ENCODE results near the gene DOK3.

DOK3 gene

DNA sequence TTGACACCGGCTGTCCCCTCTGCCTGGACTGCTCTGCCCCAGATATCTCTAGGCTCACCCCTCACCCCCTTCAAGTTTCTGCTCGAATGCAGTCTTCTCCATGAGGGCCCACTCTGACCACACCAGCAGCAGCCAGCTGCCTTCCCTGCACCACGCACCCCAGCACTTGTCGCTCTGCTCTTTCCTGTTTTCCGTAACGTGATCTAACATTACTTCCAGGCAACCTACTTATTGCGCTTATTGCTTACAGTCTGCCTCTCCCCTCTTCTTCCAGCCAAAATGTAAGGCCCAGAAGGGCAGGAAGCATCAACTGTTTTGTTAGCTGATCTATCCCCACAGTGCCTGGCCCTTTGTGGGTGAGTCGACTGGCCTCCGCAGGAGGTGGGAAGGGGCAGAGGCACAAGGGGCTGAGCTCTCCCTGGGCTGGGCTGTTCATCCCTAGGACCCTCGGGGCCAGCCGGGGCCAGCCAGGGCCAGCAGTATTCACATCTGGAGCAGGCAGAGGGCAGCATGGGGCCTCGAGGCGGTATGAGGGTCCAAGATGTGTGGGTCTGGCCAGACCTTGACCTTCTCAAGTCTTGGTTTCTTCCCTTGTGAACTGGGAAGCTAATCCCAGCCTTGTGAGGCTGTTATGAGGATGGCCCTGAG, 24.6 kb downstream of the DOK3 start:
- Histone ChIP-seq H3K27me3 (replicated peaks; ENCODE audit: control insufficient read depth, insufficient read depth, low read length) (no peaks in the 10 kb centered on the region), H3K9me3 (ENCODE audit: control insufficient read depth, low read length) (no peaks in the 10 kb centered on the region), H3K4me1 (ENCODE audit: control insufficient read depth, insufficient read depth, low read length) (peaks cover 13% of the 10 kb centered on the region), H3K36me3 (ENCODE audit: control insufficient read depth, insufficient read depth, low read length, severe bottlenecking) (peaks cover 45% of the 10 kb centered on the region), H3K4me3 (ENCODE audit: low read length) (no peak overlapping the region), H3K9ac (ENCODE audit: low read length) (peak overlapping the region; percentile 8)
- no peak for DNase-seq (ENCODE audit: low read depth)

- H3K27me3 ChIP-seq (replicated peaks; ENCODE audit: control insufficient read depth, insufficient read depth, low read length) = no peaks in the 10 kb centered on the region
- H3K9me3 ChIP-seq (ENCODE audit: control insufficient read depth, low read length) = no peaks in the 10 kb centered on the region
- peaks cover 21% of the 10 kb centered on the region for H3K4me1 ChIP-seq (ENCODE audit: control insufficient read depth, insufficient read depth, low read length)
- H3K36me3 ChIP-seq (ENCODE audit: control insufficient read depth, insufficient read depth, low read length, severe bottlenecking) = peaks cover 37% of the 10 kb centered on the region
- no peak for DNase-seq (ENCODE audit: low read depth)
- no peak overlapping the region for H3K9ac ChIP-seq (ENCODE audit: low read length)
- H3K4me3 ChIP-seq (ENCODE audit: low read length) = no peak overlapping the region
Observed at GRCh38 chr5:177483994-177484901, 25.4 kb downstream of the DOK3 start.

- Histone ChIP-seq H3K4me3 (ENCODE audit: low read length) (no peak overlapping the region), H3K36me3 (ENCODE audit: control insufficient read depth, insufficient read depth, low read length, severe bottlenecking) (peaks cover 25% of the 10 kb centered on the region)
Observed at GRCh38 chr5:177483042-177483441, 26.6 kb downstream of the DOK3 start.

DNA sequence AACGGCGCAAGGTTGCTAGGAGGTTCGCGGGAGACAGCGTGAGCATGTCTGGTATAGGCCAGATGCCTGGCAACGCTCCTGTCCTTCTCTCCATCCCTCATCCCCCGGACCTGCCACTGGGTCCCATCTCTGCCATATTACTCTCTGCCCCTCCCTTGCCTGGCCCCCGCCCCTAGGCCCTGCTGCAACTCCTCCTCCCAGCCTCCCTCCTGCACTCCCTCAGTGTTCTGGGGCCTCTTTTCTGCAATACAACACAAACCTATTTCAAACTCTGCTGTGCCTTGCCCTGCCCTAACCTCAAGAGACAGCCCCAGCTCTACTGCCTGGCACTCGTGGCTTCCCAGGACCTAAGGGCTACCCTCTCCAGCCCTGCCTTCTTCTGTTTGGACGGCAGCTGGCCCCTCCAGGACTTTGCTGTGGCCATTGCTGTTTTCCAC, 27.2 kb downstream of the DOK3 start:
- H3K4me1 ChIP-seq (ENCODE audit: control insufficient read depth, insufficient read depth, low read length) = peaks cover 36% of the 10 kb centered on the region
- DNase-seq (ENCODE audit: low read depth) = peak; percentile 21
- H3K36me3 ChIP-seq (ENCODE audit: control insufficient read depth, insufficient read depth, low read length, severe bottlenecking) = peaks cover 19% of the 10 kb centered on the region
- no peaks in the 10 kb centered on the region for H3K27me3 ChIP-seq (replicated peaks; ENCODE audit: control insufficient read depth, insufficient read depth, low read length)
- H3K4me3 ChIP-seq (ENCODE audit: low read length) = no peak overlapping the region
- no peaks in the 10 kb centered on the region for H3K9me3 ChIP-seq (ENCODE audit: control insufficient read depth, low read length)
- no peak overlapping the region for H3K9ac ChIP-seq (ENCODE audit: low read length)

More at GRCh38 chr5:177483042-177483441, 26.6 kb downstream of the DOK3 start:
- no peak for DNase-seq (ENCODE audit: low read depth)
- Histone ChIP-seq H3K9me3 (ENCODE audit: control insufficient read depth, low read length) (no peaks in the 10 kb centered on the region), H3K4me1 (ENCODE audit: control insufficient read depth, insufficient read depth, low read length) (peaks cover 29% of the 10 kb centered on the region), H3K27me3 (replicated peaks; ENCODE audit: control insufficient read depth, insufficient read depth, low read length) (no peaks in the 10 kb centered on the region), H3K9ac (ENCODE audit: low read length) (no peak overlapping the region)

GRCh38 chr5:177479774-177480173, 29.9 kb downstream of the DOK3 start:
- Histone ChIP-seq H3K36me3 (ENCODE audit: control insufficient read depth, insufficient read depth, low read length, severe bottlenecking) (peaks cover 8% of the 10 kb centered on the region), H3K27me3 (replicated peaks; ENCODE audit: control insufficient read depth, insufficient read depth, low read length) (no peaks in the 10 kb centered on the region)

GRCh38 chr5:177478711-177479646, 30.6 kb downstream of the DOK3 start:
- H3K9ac ChIP-seq (ENCODE audit: low read length) = peak overlapping the region; percentile 63
- DNase-seq (ENCODE audit: low read depth) = peak; percentile 43
- peaks cover 6% of the 10 kb centered on the region for H3K36me3 ChIP-seq (ENCODE audit: control insufficient read depth, insufficient read depth, low read length, severe bottlenecking)
- H3K4me1 ChIP-seq (ENCODE audit: control insufficient read depth, insufficient read depth, low read length) = peaks cover 47% of the 10 kb centered on the region
- H3K27me3 ChIP-seq (replicated peaks; ENCODE audit: control insufficient read depth, insufficient read depth, low read length) = no peaks in the 10 kb centered on the region
- H3K9me3 ChIP-seq (ENCODE audit: control insufficient read depth, low read length) = no peaks in the 10 kb centered on the region
- H3K4me3 ChIP-seq (ENCODE audit: low read length) = no peak overlapping the region

More at GRCh38 chr5:177479774-177480173, 29.9 kb downstream of the DOK3 start:
- Histone ChIP-seq H3K9me3 (ENCODE audit: control insufficient read depth, low read length) (no peaks in the 10 kb centered on the region), H3K4me1 (ENCODE audit: control insufficient read depth, insufficient read depth, low read length) (peaks cover 41% of the 10 kb centered on the region), H3K9ac (ENCODE audit: low read length) (peak overlapping the region; percentile 63), H3K4me3 (ENCODE audit: low read length) (no peak overlapping the region)
- no peak for DNase-seq (ENCODE audit: low read depth)

DNA sequence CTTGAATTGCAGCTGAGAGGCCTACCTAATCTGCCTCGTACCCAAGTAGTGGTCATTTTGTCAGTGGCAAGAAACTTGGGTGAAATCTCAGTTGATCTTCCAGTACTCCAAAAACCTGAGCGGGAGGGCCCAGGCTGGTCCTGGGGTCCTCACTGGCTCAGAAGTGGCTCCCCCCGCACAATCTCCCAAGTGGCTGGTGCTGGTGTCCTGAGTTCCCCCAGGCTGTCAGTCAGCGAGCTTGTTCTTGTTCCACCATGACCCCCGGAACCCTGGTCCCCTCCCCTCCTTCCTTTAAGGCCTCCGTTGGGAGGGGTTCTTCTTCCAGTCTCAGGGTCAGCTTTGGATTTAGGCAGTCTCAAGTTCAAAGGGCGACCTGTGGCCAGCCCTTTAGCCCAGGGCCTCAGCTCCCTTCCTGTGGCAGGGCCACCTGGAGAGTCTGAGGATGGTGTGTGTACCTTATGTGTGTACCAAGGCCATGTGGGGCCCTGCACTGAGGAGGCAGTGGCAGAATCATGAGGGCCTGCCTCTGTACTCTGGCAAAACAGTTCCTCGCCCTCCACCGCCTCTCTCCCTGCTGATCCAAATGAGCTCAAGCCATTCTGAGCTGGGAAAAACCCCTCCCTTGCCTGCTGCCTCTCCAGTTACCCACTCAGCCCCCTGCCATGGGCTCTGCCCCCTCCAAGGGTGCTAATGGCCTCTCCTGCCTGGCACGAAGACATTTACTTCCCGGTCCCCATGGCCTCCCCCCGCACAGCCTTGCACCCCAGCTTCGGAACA, 31.7 kb downstream of the DOK3 start:
- Histone ChIP-seq H3K27me3 (replicated peaks; ENCODE audit: control insufficient read depth, insufficient read depth, low read length) (no peaks in the 10 kb centered on the region), H3K4me3 (ENCODE audit: low read length) (no peak overlapping the region), H3K36me3 (ENCODE audit: control insufficient read depth, insufficient read depth, low read length, severe bottlenecking) (no peaks in the 10 kb centered on the region), H3K9me3 (ENCODE audit: control insufficient read depth, low read length) (no peaks in the 10 kb centered on the region), H3K4me1 (ENCODE audit: control insufficient read depth, insufficient read depth, low read length) (peaks cover 49% of the 10 kb centered on the region), H3K9ac (ENCODE audit: low read length) (no peak overlapping the region)
- DNase-seq (ENCODE audit: low read depth) = no peak

GRCh38 chr5:177476531-177477233, 32.9 kb downstream of the DOK3 start:
- Histone ChIP-seq H3K4me1 (ENCODE audit: control insufficient read depth, insufficient read depth, low read length) (peaks cover 47% of the 10 kb centered on the region), H3K27me3 (replicated peaks; ENCODE audit: control insufficient read depth, insufficient read depth, low read length) (no peaks in the 10 kb centered on the region), H3K4me3 (ENCODE audit: low read length) (no peak overlapping the region), H3K36me3 (ENCODE audit: control insufficient read depth, insufficient read depth, low read length, severe bottlenecking) (no peaks in the 10 kb centered on the region), H3K9me3 (ENCODE audit: control insufficient read depth, low read length) (no peaks in the 10 kb centered on the region), H3K9ac (ENCODE audit: low read length) (no peak overlapping the region)
- peak; percentile 36 for DNase-seq (ENCODE audit: low read depth)

DNA sequence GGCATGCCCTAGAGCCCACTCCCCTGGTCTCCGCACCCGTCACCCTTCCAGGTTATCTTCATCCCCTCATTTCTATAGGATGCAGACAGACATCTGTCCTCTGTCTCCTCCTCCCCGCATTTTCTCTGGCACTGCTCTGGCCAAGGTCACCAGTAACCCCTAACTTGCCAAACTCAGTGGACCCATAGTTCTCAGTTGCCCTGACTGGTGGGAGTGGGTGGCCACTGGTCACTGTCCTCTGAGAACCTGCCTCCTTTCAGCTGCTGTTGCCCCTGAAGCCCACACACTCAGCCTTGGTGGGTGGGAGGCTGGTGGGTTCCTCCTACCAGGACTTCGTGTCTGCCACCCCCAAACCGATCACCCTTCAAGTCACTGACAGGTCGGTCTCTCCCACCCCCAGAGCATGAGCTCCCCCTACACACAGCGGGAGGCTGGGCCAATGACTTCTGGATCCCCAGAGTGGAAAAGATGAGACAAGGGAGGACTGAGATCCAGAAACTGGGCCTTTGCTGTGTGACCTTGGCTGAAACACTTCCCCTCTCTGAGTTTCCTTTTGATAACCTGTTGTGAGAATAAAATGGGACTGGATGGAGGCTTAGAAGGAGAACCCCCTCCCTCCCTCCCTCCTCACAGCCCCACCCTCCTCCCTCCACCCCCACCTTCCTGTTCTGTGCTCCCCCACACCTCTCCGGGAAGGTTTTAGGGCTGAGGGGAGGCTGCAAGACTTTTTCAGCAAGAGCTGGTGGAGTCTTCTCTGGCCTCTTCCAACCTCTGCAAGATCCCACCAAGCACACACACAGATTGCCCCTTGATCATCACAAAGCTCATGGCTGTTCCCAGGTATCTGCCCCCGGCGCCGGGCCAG, 33.8 kb downstream of the DOK3 start:
- Histone ChIP-seq H3K9ac (ENCODE audit: low read length) (no peak overlapping the region), H3K9me3 (ENCODE audit: control insufficient read depth, low read length) (no peaks in the 10 kb centered on the region), H3K4me1 (ENCODE audit: control insufficient read depth, insufficient read depth, low read length) (peaks cover 53% of the 10 kb centered on the region), H3K27me3 (replicated peaks; ENCODE audit: control insufficient read depth, insufficient read depth, low read length) (no peaks in the 10 kb centered on the region), H3K4me3 (ENCODE audit: low read length) (no peak overlapping the region), H3K36me3 (ENCODE audit: control insufficient read depth, insufficient read depth, low read length, severe bottlenecking) (no peaks in the 10 kb centered on the region)
- no peak for DNase-seq (ENCODE audit: low read depth)

All from adipocyte (in vitro differentiated cells).